Right lung (tissue), 10 donors: Measurements from ENCODE around the gene LPCAT3. TPM values are rescaled to one million over a fixed set of nuclear protein-coding genes. Genes with fewer than 3 reads are reported as not detected.
"Not testable (repeated sequence)": the region's sequence is repeated elsewhere in the genome, so short reads cannot be mapped to it uniquely, and the experiment has no call there.

Source experiments
- DNase-seq, 2 donors: peaks; one replicate each; pipeline ENCODE4 v3.0.0-alpha.2; 2013
- long read RNA-seq, 8 donors: transcript quantifications; one replicate each; lab custom pipeline, GENCODE V29; 2026
- polyA plus RNA-seq, 5 donors: library from polyadenylated mRNA; unstranded; fragments of 120-200 nt; gene quantifications; one replicate each; pipeline versions ENCODE4 v1.2.1 to v1.2.3, GENCODE V29; 2013; ENCODE audit warnings: inconsistent platforms in 1 of 5, low replicate concordance in 1 of 5; ENCODE audit not compliant: insufficient read length in 5 of 5, insufficient read depth in 1 of 5

Gene LPCAT3, protein sequence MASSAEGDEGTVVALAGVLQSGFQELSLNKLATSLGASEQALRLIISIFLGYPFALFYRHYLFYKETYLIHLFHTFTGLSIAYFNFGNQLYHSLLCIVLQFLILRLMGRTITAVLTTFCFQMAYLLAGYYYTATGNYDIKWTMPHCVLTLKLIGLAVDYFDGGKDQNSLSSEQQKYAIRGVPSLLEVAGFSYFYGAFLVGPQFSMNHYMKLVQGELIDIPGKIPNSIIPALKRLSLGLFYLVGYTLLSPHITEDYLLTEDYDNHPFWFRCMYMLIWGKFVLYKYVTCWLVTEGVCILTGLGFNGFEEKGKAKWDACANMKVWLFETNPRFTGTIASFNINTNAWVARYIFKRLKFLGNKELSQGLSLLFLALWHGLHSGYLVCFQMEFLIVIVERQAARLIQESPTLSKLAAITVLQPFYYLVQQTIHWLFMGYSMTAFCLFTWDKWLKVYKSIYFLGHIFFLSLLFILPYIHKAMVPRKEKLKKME
- 10 to 100 TPM; 56.7 to 67.9 (median 60.4) TPM for polyA plus RNA-seq
- long read RNA-seq, donor 1, transcript LPCAT3-201 (13 exons, 2,268 nt) = major isoform, 14 of 14 reads
- long read RNA-seq, donor 1, partial matches to known transcripts = 0 of 14 reads
- long read RNA-seq, donor 1, other reads (novel, unspliced or antisense) = 0 of 14 reads
- long read RNA-seq, donor 2, transcript LPCAT3-201 (13 exons, 2,268 nt) = major isoform, 6 of 6 reads
- long read RNA-seq, donor 2, partial matches to known transcripts = 0 of 6 reads
- long read RNA-seq, donor 2, other reads (novel, unspliced or antisense) = 0 of 6 reads
- long read RNA-seq, donor 3, transcript LPCAT3-201 (13 exons, 2,268 nt) = major isoform, 5 of 300 reads
- long read RNA-seq, donor 3, partial matches to known transcripts = 269 of 300 reads
- long read RNA-seq, donor 3, other reads (novel, unspliced or antisense) = 24 of 300 reads
- long read RNA-seq, donor 4, partial matches to known transcripts = 0 of 3 reads
- long read RNA-seq, donor 4, other reads (novel, unspliced or antisense) = 0 of 3 reads
- long read RNA-seq, donor 5, transcript LPCAT3-201 (13 exons, 2,268 nt) = major isoform, 9 of 109 reads
- long read RNA-seq, donor 5, partial matches to known transcripts = 40 of 109 reads
- long read RNA-seq, donor 5, other reads (novel, unspliced or antisense) = 59 of 109 reads
- long read RNA-seq, donor 6, transcript LPCAT3-201 (13 exons, 2,268 nt) = major isoform, 15 of 21 reads
- long read RNA-seq, donor 6, partial matches to known transcripts = 0 of 21 reads
- long read RNA-seq, donor 6, other reads (novel, unspliced or antisense) = 6 of 21 reads
- long read RNA-seq, donor 7, transcript LPCAT3-201 (13 exons, 2,268 nt) = major isoform, 18 of 18 reads
- long read RNA-seq, donor 7, partial matches to known transcripts = 0 of 18 reads
- long read RNA-seq, donor 7, other reads (novel, unspliced or antisense) = 0 of 18 reads
- long read RNA-seq, donor 8, partial matches to known transcripts = 0 of 3 reads
- long read RNA-seq, donor 8, other reads (novel, unspliced or antisense) = 0 of 3 reads

DNA sequence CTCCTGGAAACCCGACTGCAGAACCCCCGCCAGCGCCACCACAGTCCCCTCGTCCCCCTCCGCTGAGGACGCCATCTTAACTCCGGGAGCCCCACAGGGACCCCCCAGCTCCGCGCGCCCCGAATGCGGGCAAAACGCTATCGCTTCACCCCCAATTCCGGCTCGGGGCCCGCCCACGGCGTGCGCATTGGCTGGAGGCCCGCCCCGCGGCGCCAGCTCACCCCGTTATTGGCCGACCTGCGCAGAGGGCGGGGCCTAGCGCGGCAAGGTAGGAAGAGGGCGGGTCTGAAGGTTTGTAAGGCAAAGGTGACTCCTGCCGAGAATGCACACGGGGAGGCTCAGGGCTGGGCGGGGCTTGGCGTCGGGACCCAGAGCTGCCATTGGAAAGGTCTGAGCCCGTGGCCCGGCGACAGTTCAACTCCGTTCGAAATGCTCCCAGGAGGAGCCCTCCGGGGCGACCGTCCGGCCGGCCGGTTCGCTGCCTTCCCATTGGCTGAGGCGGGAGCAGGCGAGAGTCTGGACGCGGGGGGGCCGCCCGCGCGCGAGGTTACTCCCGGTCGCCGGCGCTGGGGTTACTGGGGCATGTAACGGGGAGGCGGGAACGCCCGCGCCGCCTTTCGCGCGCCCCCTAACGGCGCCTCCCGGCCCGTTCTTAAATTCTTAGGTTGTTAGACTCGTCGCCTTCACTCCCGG, at the start of gene LPCAT3:
Gene LPCAT3 (minus strand): TSS at position 127 of the 693 bp plus-strand sequence. CDS start 52 bp downstream, at position 75.
- DNase-seq = peak; percentile 97

- DNase-seq = no peak
Measured at GRCh38 chr12:7067096-7067495, 48.8 kb upstream of the LPCAT3 start.

- DNase-seq = no peak
Measured at GRCh38 chr12:7066596-7066995, 48.3 kb upstream of the LPCAT3 start.

DNA sequence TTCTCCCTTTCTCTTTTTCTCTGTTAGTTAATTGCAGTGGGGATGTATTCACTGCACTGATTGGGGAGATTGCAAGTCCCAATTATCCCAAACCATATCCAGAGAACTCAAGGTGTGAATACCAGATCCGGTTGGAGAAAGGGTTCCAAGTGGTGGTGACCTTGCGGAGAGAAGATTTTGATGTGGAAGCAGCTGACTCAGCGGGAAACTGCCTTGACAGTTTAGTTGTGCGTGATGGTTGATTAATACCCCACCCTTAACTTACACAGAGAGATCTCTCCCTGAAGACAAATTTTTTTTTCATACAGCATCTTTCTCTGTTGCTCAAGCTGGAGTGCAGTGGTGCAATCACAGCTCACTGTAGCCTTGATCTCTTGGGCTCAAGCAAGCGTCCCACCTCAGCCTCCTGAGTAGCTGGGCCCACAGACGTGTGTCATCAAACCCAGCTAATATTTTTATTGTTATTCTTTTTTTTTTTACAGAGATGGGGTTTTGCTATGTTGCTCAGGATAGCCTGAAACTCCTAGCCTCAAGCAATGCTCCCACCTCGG, 46.9 kb upstream of the LPCAT3 start:
- DNase-seq = no peak

GRCh38 chr12:7064516-7064915, 46.2 kb upstream of the LPCAT3 start:
- no peak for DNase-seq

- no peak for DNase-seq
Measured at GRCh38 chr12:7061596-7061995, 43.3 kb upstream of the LPCAT3 start.

GRCh38 chr12:7061138-7061537, 42.9 kb upstream of the LPCAT3 start:
- DNase-seq = peak in 1 of 2 donors; percentile 12

DNA sequence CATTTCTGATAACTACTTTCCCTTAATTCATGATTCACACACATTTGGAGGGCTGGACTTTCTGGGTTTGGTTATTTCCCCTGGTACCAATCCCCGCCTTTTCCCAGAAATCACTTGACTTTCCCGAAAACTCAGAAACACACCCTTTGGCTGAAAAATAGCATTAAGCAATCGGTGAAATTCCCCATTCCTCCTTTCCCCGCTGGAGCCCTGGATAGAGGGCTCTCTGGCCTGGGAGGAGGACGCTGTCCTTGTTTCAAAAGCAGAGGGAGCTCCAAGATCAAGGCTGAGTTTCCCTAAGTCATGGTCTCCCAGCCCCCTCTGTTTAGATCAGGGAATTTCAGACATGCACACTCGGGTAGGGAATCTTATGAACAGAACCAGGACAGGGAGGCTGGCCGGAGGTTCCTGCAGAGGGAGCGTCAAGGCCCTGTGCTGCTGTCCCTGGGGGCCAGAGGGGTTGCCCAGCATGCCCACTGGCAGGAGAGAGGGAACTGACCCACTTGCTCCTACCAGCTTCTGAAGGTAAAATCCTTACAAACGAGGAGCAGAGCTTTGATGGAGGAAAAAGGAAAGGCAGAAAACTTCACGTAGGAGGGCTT, 42.2 kb upstream of the LPCAT3 start, which contains the start of gene C1S:
Gene C1S (plus strand): TSS at position 366 of the 602 bp plus-strand sequence. CDS start 1,195 bp downstream, outside the sequence.
- peak; percentile 87 to 93 for DNase-seq

GRCh38 chr12:7059780-7060179, 41.5 kb upstream of the LPCAT3 start:
- DNase-seq = no peak

DNA sequence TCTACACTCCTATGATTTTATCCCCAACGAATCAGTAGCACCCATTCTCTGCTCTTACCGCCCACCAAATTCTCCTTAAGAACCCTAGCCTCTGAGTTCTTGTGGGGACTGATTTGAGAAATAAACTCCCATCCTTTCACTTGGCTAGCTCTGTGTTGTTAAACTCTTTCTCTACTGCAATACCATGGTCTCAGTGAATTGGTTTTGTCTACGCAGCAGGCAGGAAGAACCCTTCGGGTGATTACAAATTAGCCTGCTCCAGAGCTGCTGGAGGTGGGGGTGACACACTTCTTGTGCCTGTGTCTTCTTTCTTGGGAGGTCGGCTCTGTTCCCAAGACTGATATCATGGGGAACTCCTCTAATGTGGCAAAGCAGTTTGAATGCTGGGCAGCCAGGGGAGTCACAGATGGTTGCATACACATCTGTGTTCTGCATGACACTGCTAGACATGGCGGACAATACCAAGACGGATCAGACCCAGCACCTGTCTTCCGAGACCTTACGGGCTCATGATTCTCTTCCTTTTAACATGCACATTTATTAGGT, 40.6 kb upstream of the LPCAT3 start:
- DNase-seq = no peak

DNA sequence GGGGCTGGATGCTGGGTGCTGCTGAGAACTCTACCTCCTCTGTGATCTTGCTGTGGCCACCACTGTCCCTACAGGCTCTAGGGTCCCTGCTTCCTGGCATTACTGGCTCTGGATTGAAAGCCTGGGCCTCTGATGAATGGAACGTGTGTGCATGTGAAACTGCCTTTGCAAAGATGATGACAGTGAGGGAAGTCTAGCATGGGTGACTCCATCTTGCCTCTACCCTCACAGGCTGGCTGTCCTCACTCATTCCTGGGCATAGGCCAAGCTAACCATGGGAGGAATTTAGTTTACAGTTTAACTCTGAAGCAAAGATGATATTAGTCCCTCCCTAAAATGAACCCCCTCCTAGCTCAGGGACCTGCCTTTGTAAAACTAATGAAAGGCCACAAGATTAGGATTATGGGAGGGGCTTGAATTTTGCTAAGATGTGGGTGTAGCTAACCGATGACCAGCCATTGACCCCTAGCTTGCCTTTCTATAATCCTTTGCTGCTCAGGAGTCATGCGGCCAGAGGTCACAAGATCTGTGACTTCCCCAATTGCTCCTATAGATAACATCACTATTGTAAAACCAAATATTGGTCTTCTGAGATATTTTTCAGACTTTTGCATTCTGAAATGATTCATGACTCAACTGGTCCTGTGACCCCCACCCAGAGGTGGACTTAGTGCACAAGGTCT, 40.0 kb upstream of the LPCAT3 start:
- no peak for DNase-seq

- DNase-seq = not testable (repeated sequence)
Measured at GRCh38 chr12:7055736-7056135, 37.5 kb upstream of the LPCAT3 start.

DNA sequence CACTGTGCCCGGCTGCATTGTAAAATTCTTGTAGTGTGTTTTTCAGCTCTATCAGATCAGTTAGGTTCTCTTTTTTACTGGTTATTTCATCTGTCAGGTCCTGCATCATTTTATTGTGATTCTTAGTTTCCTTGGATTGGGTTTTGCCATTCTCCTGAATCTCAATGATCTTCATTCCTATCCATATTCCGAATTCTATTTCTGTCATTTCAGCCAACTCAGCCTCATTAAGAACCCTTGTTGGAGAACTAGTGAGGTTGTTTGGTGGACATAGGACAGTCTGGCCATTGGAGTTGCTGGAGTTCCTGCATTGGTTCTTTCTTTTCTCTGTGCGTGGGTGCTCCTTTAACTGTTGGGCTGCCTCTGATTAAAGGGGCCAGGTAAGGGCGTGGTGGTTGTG, 36.6 kb upstream of the LPCAT3 start:
- DNase-seq = no peak

- DNase-seq = not testable (repeated sequence)
Measured at GRCh38 chr12:7049973-7050372, 31.7 kb upstream of the LPCAT3 start.

DNA sequence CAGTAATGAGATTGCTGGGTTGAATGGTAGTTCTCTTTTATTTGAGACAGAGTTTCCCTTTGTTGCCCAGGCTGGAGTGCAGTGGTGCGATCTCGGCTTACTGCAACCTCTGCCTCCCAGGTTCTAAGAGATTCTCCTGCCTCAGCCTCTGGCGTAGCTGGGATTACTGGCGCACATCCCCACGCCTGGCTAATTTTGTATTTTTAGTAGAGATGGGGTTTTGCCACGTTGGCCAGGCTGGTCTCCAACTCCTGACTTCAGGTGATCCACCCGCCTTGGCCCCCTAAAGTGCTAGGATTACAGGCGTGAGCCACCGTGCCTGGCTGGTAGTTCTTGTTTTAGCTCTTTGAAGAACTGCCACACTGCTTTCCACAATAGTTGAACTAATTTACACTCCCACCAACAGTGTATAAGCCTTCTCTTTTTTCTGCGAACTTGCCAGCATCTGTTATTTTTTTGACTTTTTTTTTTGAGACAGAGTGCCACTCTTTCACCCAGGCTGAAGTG, 31.2 kb upstream of the LPCAT3 start:
- DNase-seq = not testable (repeated sequence)

DNA sequence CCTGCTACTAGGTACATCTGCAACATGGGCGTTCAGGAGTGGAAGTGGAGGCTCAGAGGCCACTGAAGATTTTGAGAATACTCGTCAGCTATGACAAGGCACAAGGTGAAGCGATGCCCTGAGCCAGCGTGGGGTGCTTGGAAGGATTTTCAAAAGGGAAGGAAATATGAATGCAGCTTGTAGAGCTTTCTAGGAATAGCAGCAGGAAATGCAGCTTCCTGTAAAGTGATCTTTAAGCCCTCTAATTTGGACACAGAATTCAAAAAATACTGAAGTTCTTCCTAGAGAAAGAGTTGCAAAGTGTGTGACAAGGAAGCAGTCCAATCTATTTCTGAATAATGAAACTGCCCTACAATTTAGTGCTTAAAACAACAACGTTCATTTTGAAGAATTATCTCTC, 29.0 kb upstream of the LPCAT3 start:
- no peak for DNase-seq

GRCh38 chr12:7046383-7047105, 28.3 kb upstream of the LPCAT3 start:
- no peak for DNase-seq

GRCh38 chr12:7045913-7046312, 27.6 kb upstream of the LPCAT3 start:
- DNase-seq = no peak
